Lower lobe of right lung (tissue), 2 donors: ENCODE measurements around the gene ZC3H11A. TPM values are rescaled to one million over a fixed set of nuclear protein-coding genes. Genes with fewer than 3 reads are reported as not detected.

Experiments
- ATAC-seq, 2 donors: fragments of 200-7000 bp; cut with Tn5 transposase; one replicate each; pipeline ENCODE4 v1.9.1; 2020 to 2022; ENCODE audit warnings: mild to moderate bottlenecking in 2 of 2, moderate library complexity in 2 of 2
- DNase-seq: peaks from one replicate; pipeline ENCODE4 v3.0.0-alpha.2; 2020
- H3K27ac ChIP-seq: fragments of 200-600 bp; one replicate; pipeline ENCODE4 v1.8.0; 2022
- H3K27me3 ChIP-seq: fragments of 200-600 bp; one replicate; pipeline ENCODE4 v1.8.0; 2022; ENCODE audit warnings: low read depth
- H3K36me3 ChIP-seq: fragments of 200-600 bp; one replicate; pipeline ENCODE4 v1.8.0; 2022; ENCODE audit warnings: mild to moderate bottlenecking
- H3K4me1 ChIP-seq: fragments of 200-600 bp; one replicate; pipeline ENCODE4 v1.8.0; 2022
- H3K4me3 ChIP-seq: fragments of 200-600 bp; one replicate; pipeline ENCODE4 v1.8.0; 2022; ENCODE audit warnings: mild to moderate bottlenecking
- H3K9me3 ChIP-seq: fragments of 200-600 bp; one replicate; pipeline ENCODE4 v1.8.0; 2022
- CTCF ChIP-seq: fragments of 200-600 bp; IDR thresholded peaks from one replicate; pipeline ENCODE4 v1.8.0; 2022; ENCODE audit warnings: antibody characterized with exemption, mild to moderate bottlenecking
- intact Hi-C: fragments of 100-400 bp; cut with DNase I; formaldehyde crosslinking; loops from one replicate; pipeline ENCODE4 v1.11.0; 2022
- total RNA-seq: library from RNA; stranded (reverse); fragmentation: NEBNext Ultra II Directional; extraction: Animal tissue kit (Norgen Biotek cat#: 25700); gene quantifications from one replicate; pipeline ENCODE4 v1.2.1, GENCODE V29; 2021
- donor health status: DM: no; HTN: yes; CAD: no; lungs with severe emphysema.

ZC3H11A gene
- total RNA-seq, 1 donor from 2014 or later = 74.0 TPM

- DNase-seq = no peak
- H3K4me1 ChIP-seq = peaks cover 13% of the 10 kb centered on the region
- H3K27ac ChIP-seq = no peak overlapping the region
- H3K4me3 ChIP-seq = no peak overlapping the region
- H3K27me3 ChIP-seq = no peaks in the 10 kb centered on the region
- no peaks in the 10 kb centered on the region for H3K9me3 ChIP-seq
- no peak for ATAC-seq
- H3K36me3 ChIP-seq = peaks cover 69% of the 10 kb centered on the region
- no peak for TF ChIP-seq CTCF
- intact Hi-C loops = no loop called here
These were observed 18.3 kb downstream of the ZC3H11A start for GRCh38 chr1:203813581-203814341.

GRCh38 chr1:203818399-203818798 lies 23.0 kb downstream of the ZC3H11A start:
- TF ChIP-seq CTCF = no peak
- Histone ChIP-seq H3K9me3 (no peaks in the 10 kb centered on the region), H3K4me1 (no peaks in the 10 kb centered on the region), H3K36me3 (peaks cover 90% of the 10 kb centered on the region), H3K27ac (no peak overlapping the region), H3K27me3 (no peaks in the 10 kb centered on the region), H3K4me3 (no peak overlapping the region)
- DNase-seq = no peak
- intact Hi-C loops = no loop called here
- no peak for ATAC-seq

- H3K4me1 ChIP-seq = peaks cover under 1% of the 10 kb centered on the region
- ATAC-seq (no peak), DNase-seq (no peak)
- no peak for TF ChIP-seq CTCF
- no peak overlapping the region for H3K27ac ChIP-seq
- no peaks in the 10 kb centered on the region for H3K9me3 ChIP-seq
- H3K4me3 ChIP-seq = no peak overlapping the region
- H3K27me3 ChIP-seq = no peaks in the 10 kb centered on the region
- intact Hi-C loops = no loop called here
- peaks cover 88% of the 10 kb centered on the region for H3K36me3 ChIP-seq
These were observed 27.9 kb downstream of the ZC3H11A start for GRCh38 chr1:203823306-203823705.

- no peak for ATAC-seq
- no peaks in the 10 kb centered on the region for H3K9me3 ChIP-seq
- DNase-seq = no peak
- intact Hi-C loops = no loop called here
- H3K27me3 ChIP-seq = no peaks in the 10 kb centered on the region
- no peak for TF ChIP-seq CTCF
- peaks cover 88% of the 10 kb centered on the region for H3K36me3 ChIP-seq
- no peak overlapping the region for H3K27ac ChIP-seq
- no peak overlapping the region for H3K4me3 ChIP-seq
- H3K4me1 ChIP-seq = peaks cover 20% of the 10 kb centered on the region
These were observed 30.8 kb downstream of the ZC3H11A start for GRCh38 chr1:203826175-203826574.

GRCh38 chr1:203828002-203828401 lies 32.6 kb downstream of the ZC3H11A start:
- TF ChIP-seq CTCF = no peak
- peaks cover 88% of the 10 kb centered on the region for H3K36me3 ChIP-seq
- intact Hi-C loops = no loop called here
- DNase-seq = no peak
- H3K4me1 ChIP-seq = peaks cover 20% of the 10 kb centered on the region
- H3K9me3 ChIP-seq = no peaks in the 10 kb centered on the region
- no peaks in the 10 kb centered on the region for H3K27me3 ChIP-seq
- no peak for ATAC-seq
- no peak overlapping the region for H3K27ac ChIP-seq
- H3K4me3 ChIP-seq = no peak overlapping the region
